Cortex of kidney (tissue), 1 donor: ENCODE data around the gene MOGAT1.

ENCODE experiments used
- DNase-seq: peaks from one replicate; lab custom pipeline; 2025; lab: John Stamatoyannopoulos, UW

Gene MOGAT1, protein sequence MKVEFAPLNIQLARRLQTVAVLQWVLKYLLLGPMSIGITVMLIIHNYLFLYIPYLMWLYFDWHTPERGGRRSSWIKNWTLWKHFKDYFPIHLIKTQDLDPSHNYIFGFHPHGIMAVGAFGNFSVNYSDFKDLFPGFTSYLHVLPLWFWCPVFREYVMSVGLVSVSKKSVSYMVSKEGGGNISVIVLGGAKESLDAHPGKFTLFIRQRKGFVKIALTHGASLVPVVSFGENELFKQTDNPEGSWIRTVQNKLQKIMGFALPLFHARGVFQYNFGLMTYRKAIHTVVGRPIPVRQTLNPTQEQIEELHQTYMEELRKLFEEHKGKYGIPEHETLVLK

DNA sequence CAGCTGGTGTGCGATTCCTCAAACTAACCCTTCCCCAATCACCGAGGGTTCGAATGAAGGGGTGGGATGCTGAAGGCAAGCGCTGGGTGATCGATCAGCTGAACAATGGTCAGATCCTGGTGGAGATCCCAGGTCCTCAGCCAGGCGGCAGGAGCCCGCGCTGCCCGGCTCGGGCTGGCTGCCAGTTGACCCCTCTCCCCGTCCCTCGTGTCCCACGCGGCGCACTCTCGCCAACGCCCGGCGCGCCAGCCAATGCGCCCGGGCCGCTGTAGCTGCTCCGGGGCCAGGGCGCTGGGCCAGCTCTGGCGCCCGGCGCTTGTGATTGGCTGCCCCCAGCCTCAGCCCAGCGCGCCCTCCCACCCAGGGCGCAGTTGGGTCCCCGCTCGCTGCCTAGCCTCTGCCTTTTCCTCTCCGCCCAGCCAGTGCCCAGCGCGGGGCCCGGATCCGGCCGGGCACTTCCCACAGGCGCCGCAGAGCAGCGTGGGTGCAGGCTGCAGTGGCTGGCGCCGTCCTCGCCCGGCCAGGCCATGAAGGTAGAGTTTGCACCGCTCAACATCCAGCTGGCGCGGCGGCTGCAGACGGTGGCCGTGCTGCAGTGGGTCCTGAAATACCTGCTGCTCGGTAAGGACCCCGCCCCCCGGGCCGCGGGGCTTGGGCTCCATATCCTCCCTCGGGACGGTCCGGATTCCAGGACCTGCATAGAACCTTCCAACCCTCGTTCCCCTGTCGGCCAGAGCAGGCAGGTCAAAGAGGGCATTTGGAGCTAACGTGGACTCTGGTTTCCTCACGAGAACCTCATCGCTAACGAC, at the start of gene MOGAT1:
Gene MOGAT1, plus strand, starts transcription at position 400 of the 809 bp plus-strand sequence. Its CDS starts 128 bp downstream, at position 528.
- DNase-seq, result no peak

DNA sequence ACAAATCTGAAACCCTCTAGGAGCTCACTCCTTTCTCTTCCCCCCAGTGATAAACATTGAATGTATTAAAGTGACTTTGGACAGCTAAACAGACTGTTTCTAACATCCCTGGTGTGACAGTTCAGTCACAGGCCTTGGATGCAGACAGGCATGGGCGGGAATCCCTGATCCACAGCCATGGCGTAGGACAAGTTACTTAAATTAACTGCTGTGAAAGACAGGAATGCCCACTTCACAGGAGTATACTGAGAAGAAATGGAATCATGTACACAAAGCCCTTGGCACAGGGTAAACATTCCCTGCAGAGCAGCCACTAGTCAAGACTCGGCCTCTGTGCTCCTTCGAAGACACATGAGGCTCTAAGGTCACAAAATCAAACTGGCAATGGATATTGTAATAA, 49.6 kb upstream of the MOGAT1 start:
- DNase-seq, result no peak

DNA sequence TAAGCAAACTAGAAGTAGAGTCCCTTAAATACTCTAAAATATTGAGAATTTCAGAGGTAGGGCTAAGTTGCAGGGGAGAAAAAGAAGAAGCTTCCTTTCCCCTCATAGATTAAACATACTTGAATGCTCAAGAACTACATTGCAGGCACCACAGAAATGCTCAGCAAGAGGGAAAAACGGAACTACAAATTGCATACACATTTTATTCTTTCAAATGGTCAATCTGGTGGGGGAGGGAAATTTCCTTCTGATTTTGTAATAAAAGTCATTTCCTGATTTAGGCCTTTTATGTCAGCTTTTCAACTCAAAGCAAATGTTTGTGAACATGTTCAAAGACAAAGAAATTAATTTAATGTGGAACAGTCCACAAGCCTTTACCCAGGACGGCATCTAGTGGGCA, 48.5 kb upstream of the MOGAT1 start:
- no peak for DNase-seq

DNA sequence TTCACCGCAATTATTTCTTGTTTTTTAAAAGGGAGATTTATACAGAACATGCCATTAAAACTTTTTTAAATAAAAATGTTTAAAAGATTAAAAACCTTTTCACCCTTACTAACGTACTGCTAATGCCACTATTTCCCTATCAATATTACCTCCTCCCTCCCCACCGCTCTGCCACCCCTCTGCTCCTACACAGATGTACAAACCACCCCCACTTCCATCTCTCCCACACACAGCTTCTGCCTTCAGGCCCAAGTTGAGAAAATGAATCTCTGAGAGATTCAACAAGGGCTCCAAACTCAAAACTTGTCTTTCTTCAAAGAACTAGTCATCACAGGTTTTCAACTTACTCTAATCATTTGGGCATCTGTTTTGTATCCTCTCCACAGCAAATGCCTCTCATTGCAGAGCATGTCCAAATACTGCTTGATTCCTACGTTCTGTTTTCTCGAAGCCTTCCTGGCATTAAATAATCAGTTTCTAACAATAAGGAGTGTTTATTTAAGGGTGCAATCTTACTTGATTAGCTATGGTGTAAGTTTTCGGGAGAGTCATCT, 47.6 kb upstream of the MOGAT1 start:
- no peak for DNase-seq

DNA sequence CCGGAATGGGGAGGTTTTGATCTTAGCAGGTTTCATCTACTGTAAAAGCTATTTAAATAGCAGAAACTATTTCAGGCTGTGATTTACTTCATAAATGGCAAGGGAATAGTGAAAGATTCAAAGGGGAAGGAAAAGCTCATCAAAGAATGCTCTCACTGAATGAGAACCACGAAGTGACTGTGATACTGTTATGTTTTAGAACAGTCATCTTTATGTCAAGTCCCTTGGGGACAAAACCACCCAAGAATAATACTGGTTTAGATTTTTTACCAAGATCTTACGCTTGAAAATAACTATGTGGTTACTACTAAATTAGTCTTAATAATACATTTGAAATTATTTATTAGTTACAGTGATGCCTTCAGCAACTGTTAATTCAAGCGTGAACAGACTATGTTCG, 43.7 kb upstream of the MOGAT1 start:
- DNase-seq, result no peak

DNA sequence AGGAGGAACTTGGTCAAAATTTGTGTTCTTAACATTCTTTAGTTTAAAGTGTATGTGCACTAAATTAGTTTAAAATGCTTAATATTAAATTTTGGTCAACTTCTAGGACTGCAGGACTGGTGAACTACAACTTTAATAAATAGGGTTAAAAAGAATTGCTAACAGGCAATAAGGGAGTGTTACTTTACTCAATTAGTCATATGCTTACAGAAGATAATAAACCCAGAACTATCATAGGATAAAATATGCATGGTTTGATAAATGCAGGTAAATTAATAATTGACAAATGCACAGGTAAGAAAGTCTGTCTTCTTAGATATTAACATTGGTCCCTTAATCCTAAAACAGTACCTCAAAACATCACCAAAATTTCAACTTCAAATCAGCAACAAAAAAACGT, 36.2 kb upstream of the MOGAT1 start:
- no peak for DNase-seq

DNA sequence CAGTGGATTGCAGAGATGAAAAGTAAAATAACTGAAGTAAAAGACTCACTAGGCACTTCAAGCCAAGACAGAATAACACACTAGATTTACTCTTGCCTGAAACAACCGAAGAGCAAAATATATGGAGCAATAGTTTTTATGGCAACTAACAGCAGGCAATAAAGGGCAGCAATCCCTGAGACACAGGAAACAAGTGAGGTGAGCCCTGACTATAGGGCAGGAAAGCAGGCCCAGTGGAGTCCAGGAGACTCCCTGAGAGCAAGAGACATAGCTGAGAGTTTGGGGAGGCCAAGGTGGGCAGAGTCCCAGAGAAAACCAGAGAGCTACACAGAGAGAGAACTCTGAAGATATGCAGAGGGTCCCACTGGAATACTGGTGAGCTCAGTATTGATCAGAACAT, 34.4 kb upstream of the MOGAT1 start:
- no peak for DNase-seq

DNA sequence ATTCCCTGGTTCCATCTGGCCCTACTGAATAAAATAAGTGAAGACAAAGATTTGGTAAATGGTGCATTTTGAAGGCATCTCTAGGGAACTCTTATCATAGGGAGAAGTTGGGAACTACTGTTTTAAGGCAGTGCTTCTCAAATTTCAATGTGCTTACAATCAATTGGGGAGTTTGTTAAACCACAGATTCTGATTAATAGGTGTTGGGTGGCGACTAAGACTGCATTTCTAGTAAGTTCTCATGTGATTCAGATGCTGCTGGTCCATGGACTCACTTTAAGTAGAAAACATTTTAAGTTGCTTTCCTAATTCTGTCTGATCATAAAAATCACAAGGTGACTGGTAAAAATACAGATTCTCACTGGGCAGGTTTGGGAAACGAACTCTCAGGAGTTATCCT, 30.1 kb upstream of the MOGAT1 start:
- DNase-seq, result no peak

DNA sequence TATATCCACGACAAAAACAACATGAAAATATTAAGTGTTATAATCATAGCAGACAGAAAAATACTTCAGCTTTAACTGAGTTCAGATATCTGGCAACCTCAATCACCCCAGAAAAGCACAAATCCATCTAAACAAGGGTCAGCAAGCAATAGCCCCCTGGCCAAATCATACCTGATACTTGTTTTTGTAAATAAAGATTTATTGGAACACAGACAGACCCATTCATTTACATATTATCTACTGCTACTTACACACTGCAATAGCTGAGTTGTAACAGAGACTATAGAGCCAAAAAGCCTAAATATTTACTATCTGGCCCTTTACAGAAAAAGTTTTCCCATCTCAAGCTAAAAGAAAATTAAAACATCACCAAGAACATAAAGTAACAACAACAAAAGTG, 28.3 kb upstream of the MOGAT1 start:
- DNase-seq, result no peak

DNA sequence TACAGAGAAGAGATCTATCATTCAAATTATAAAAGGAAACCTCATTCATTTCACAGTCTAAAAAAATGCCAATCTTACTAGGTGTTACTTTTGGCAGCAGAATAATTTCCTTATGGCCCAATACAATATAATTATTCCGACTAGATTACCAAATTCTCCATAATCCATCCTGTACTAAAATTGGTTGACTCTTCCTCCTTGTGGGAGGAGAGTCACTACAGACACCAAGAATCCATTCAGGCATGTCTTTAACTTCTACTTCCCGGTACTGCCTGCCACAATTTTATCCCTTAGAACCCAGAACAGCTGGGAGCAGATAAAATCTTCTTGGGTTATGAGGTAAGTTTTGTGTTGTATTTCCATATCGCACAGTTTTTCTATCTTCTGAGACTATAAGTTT, 25.4 kb upstream of the MOGAT1 start:
- no peak for DNase-seq

DNA sequence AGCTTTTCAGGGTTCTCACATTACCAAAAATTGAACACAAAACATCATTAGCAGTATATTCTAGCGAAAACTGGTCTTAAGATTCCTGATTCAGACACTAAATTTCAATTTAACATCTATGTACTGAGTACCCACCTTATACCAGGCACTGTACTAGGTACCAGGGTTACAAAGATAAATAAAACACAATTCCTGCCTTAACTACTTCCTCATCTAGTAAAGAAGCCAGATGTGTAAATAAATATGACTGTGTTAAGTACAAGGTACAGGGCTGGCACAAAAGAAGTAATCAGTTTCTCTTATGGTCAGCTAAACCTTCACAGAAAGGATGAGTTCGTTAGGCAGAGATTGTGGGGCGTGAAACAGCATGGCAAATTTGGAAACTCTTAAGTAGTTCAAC, 21.7 kb upstream of the MOGAT1 start:
- no peak for DNase-seq

DNA sequence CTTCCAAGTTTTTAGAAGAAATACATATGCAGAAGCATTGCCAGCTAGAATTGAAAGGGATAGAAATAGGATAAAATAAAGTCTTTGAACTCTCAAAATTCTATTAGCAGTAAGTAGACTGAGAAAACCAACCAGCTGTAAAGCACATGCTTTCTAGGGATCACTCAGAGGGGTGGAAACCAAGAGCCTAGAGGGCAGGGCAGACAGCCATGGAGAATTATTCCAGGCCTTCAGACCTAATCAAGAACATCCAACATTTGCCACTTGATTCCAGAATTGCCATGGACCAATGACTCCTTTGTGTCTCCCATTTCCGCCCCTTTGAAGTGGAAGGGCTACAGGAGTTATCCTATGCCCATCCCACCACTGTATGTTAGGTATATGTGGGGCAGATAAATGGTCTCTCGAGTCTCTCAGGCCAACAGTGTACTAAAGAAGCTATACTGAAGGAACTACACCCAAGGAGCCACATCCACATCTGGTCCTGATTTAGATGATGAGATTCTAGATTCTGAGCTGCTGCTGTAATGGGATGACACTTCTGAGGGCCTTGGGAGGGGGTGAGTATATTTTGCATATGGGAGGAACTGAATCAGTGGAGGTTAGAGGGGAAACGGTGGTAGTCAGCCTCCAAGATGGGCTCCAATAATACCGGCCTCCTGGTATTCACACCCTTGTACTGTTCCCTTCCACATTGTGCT, 19.6 kb upstream of the MOGAT1 start:
- no peak for DNase-seq

DNA sequence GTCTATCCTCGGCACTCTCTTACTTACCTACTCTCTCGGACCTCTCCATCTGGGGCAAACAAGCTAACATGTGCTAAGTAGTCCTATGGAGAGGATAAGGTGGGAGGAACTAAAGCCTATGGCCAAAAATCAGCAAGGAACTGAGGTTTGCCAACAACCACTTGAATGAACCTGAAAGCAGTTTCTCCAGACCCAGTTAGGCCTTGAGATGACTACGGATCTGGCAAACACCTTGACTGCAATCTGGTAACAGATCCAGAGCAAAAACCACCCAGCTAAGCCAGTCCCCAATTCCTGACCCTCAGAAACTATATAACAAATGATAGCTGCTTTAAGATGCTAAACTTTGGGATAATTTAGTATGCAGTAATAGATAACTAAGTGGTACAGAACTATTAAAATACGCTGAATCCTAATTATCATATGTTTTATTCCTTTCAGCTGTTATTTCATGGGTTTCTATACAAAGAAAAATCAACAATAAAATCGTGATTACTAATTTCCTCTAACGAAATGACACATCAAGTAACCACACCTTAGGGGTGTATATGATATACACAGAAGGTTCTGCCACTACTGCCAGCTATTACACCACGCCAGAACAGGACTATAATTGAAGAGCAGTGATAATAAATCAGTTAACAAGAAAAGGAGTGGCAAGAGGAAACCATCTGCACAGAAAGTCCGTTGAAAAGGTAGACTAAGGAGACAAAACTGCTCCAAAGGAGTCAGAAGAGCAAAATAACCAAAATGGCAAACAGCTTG, 18.8 kb upstream of the MOGAT1 start:
- DNase-seq, result no peak

DNA sequence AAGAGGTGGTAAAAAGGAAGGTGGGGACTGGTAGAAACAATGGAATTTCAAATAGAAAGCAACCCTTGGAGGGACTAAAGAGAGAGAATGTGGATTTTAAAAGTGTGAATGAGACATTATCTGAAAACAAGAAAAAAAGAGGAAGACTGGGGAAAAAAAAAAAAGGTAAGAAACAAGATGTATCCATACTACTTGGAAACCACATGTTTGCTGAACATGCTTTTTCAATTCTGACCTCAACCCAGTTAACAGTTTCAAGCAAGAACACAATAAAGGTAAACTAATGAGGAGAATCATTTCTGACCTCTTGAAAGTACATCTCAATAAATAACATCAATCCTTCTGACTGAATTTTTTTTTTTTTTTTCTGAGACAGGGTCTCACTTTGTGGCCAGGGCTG, 18.2 kb upstream of the MOGAT1 start:
- no peak for DNase-seq

DNA sequence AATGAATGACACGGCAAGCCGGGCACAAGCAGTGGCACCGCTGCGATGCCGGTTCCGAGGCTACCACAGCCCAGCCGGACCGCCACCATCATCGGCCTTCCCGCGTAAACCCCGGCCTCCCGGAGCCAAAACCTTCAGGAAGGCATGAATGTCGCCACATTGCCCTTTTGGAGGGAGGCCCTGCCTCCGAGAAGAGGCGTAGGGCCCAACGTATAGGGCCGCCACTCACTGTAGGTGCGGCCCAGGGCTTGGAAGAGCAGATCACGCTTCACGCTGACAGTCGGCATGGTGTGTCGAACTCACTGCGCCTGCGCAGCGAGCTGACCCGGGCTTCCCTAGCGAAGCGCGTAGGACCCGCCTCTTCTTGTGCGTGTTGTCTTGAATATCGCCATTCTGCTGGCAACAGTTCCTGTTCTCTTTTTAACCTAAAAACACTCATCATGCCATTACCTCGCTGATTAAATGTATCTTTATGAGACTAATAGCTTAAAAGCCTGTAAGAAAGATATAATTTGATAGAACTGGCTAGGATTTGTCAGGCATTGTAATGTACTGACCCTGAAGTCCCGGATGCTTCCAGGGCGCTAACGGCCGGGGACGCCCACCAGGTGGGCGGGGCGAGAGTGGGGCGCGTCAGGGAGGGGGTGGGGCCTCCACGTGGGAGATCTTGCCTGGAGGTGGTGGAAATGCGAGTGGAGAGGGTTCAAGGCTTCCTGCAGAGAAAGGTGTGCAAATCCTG, 15.5 kb upstream of the MOGAT1 start, which contains the start of gene FARSB:
Gene FARSB, minus strand, starts transcription at position 306 of the 739 bp plus-strand sequence. Its CDS starts 19 bp downstream, at position 287.
- DNase-seq, result peak; percentile 80

DNA sequence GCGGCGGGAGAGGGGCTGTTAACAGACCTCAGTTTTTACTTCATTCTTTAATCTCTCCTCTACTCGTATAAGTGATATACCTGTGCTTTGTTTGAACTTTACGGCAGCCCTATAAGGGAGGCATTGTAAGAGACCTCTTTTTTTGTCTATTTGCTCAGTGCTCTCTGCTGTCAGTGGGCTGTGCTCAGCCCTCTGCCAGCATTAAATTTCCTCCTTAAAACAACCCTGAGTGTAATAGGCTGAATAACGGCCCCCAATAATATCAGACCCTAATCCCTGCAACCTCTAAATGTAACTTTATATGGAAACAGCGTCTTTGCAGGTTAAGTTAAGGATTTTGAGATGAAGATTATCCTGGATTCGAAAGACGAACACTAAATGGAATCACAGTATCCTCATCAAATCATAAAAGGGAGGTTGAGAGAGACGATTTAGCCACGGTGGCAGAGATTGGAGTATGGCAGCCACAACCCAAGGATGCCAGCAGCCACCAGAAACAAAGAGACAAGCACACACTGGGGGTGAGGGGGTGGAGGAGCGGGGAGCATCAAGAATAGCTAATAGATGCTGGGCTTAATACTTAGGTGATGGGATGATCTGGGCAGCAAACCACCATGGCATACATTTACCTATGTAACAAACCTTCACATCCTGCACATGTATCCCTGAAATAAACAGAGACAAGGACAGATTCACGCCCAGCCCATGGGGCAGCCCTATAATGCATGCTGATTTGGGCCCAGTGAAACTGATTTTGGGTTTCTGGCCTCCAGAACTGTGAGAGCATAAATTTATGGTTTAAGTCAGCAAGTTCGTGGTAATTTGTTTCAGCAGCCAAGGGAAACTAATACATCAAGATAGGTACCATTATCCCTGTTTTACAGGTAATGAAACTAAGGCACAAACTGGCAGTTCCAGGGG, 14.7 kb upstream of the MOGAT1 start:
- no peak for DNase-seq

DNA sequence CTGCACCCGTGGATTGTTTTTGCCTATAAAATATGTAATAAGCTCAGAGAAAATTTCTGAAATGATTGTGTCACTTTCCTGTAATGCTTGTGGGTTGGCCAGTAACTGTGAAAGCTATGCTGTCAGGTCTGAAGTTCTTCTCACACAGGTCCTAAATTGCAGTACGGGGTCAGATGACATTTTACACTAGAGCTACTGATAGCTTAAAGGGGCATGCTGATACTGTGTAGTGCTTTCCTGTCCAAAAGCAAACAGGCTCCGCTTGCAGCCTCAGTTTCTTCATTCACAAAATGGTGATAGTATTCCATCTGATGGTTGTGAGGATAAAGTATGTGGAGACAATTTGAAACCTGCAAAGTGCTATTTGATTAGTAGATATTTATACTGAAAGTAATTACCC, 8.0 kb upstream of the MOGAT1 start:
- DNase-seq, result no peak

DNA sequence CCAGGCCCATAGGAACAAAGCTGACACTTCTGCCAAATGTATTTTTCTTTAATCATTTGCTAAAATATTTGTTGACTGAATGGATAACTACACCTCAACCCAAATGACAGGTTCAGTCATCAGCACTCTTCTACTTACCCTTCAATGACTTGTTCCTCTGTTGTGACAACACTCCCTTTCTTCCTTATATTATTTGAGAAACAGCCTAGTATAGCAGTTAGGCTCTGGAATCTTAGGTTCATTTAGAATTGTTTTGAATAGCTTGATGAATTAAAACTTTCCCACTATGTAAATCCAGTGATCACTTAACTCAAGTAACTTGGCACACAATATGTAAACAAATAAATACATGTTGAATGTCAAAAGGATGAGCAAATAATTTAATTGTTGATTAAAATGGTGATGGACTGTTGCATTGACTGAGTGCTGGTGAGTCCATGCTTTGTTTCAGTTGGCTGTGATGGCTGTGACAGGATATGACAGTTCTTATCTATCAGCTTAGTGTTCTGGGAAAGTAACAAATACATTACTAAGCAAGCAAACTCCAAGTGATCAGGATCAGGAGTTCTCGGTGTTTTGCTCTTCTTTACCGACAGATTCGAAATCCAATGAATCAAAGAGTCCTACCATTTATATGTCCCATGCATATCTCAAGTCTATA, 2.8 kb upstream of the MOGAT1 start:
- DNase-seq, result no peak

DNA sequence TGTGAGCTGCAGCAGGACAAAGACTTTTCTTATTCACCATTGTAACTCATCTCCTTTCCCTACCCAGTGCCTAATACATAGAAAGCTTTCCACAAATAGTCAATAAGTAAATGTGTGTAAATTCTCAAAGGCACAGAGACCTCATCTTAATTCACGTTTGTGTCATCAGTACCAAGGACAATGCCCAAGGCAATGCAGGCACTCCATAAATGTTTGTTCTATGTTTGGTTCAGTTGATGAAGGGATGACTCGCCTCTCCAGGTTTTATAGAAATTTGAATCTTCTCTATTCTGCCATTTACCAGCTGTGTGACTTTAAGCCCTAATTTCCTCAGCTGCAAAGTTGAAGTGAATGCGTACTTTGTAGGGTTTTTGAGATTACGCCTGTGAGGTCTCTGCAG, 2.1 kb upstream of the MOGAT1 start:
- DNase-seq, result no peak
